Upper lobe of left lung (tissue), 4 donors: Measurements from ENCODE around the gene BRD1.

ENCODE experiments used
- EP300 ChIP-seq, 4 donors: sonication (generic); formaldehyde crosslinking; IDR thresholded peaks; one replicate each; pipeline ENCODE4 v1.5.1; 2017; ENCODE audit warnings: antibody characterized with exemption in 4 of 4, control low read depth in 2 of 4
- POLR2A ChIP-seq, 4 donors: fragments of 450-650 bp; IDR thresholded peaks; one replicate each; pipeline ENCODE4 v1.5.1; 2016 to 2017; ENCODE audit warnings: antibody characterized with exemption in 4 of 4, mild to moderate bottlenecking in 2 of 4
- POLR2AphosphoS5 ChIP-seq, 2 donors: sonication (generic); formaldehyde crosslinking; IDR thresholded peaks; one replicate each; pipeline ENCODE4 v1.5.1; 2017; ENCODE audit warnings: antibody characterized with exemption in 2 of 2
- TF ChIP-seq, protein P1 (sequence below), 6 experiments: fragments of 450-650 bp in 4 of 6; fragments of 200-600 bp in 2 of 6; sonication (generic) in 2 of 6; IDR thresholded peaks; one replicate each; pipeline ENCODE4 v1.5.1; 2016 to 2019; ENCODE audit warnings: antibody characterized with exemption in 6 of 6

DNA sequence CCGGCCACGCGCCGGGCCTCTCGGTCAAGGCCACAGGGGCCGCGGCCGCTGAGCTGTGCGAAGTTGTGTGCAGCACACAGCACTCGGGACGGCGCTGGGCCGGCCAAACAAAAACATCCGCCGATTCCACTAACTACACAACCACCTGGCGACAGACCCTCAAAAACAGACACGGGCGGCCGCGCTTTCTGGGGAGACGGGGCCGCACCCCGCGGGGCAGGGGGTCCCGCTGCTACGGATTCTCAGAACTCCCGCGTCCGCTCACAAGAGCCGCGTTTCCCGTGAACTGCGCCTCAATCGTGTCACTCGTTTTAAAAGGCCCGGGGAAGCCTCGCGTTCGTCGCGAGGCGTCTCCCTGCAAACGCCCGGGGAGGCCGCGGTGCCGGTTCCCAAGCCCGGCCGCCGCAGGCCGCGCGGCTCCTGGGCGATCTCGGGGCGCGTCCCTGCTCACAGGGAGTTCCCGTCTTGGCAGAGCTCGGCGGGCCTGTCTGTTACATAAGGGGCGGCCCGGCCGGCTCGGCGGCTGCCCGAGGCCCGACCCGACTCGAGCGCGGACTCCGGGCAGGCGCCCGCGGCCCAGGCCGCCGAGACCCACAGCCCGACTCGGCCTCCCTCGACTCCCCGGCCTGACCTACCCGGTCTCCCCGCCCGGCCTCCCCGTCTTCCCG is 936 bp downstream of the BRD1 start:
- TF ChIP-seq EP300 (IDR thresholded peaks at IDR 0.05) (no peak), POLR2A (IDR thresholded peaks at IDR 0.05) (peak in 2 of 4 donors; percentile 35 to 47), POLR2AphosphoS5 (IDR thresholded peaks at IDR 0.05) (no peak)
- TF ChIP-seq, protein P1, sequence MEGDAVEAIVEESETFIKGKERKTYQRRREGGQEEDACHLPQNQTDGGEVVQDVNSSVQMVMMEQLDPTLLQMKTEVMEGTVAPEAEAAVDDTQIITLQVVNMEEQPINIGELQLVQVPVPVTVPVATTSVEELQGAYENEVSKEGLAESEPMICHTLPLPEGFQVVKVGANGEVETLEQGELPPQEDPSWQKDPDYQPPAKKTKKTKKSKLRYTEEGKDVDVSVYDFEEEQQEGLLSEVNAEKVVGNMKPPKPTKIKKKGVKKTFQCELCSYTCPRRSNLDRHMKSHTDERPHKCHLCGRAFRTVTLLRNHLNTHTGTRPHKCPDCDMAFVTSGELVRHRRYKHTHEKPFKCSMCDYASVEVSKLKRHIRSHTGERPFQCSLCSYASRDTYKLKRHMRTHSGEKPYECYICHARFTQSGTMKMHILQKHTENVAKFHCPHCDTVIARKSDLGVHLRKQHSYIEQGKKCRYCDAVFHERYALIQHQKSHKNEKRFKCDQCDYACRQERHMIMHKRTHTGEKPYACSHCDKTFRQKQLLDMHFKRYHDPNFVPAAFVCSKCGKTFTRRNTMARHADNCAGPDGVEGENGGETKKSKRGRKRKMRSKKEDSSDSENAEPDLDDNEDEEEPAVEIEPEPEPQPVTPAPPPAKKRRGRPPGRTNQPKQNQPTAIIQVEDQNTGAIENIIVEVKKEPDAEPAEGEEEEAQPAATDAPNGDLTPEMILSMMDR (IDR thresholded peaks at IDR 0.05), result no peak
